PC-3 (cell line): ENCODE measurements around the gene CRYBG2.

Source experiments
- EZH2 ChIP-seq: fragments of 300-600 bp; sonication (generic); IDR thresholded peaks from one replicate; pipeline ENCODE4 v1.6.1; 2017; ENCODE audit warnings: antibody characterized with exemption, mild to moderate bottlenecking, low read length; ENCODE audit not compliant: unreplicated experiment
- EZH2phosphoT487 ChIP-seq: fragments of 300-600 bp; sonication (generic); IDR thresholded peaks from 2 replicates; pipeline ENCODE4 v1.6.1; 2018; ENCODE audit warnings: mild to moderate bottlenecking, antibody characterized with exemption, low read length, borderline replicate concordance
- TF ChIP-seq, protein P1 (sequence below): fragments of 300-600 bp; sonication (generic); conservative IDR thresholded peaks from 2 replicates; pipeline ENCODE4 v1.5.1; 2017; ENCODE audit warnings: antibody characterized with exemption, low read depth, mild to moderate bottlenecking, low read length

GRCh38 chr1:26395754-26396153 is 41.8 kb upstream of the CRYBG2 start:
- TF ChIP-seq, protein P1, sequence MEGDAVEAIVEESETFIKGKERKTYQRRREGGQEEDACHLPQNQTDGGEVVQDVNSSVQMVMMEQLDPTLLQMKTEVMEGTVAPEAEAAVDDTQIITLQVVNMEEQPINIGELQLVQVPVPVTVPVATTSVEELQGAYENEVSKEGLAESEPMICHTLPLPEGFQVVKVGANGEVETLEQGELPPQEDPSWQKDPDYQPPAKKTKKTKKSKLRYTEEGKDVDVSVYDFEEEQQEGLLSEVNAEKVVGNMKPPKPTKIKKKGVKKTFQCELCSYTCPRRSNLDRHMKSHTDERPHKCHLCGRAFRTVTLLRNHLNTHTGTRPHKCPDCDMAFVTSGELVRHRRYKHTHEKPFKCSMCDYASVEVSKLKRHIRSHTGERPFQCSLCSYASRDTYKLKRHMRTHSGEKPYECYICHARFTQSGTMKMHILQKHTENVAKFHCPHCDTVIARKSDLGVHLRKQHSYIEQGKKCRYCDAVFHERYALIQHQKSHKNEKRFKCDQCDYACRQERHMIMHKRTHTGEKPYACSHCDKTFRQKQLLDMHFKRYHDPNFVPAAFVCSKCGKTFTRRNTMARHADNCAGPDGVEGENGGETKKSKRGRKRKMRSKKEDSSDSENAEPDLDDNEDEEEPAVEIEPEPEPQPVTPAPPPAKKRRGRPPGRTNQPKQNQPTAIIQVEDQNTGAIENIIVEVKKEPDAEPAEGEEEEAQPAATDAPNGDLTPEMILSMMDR = 0 out of 2 replicates have a peak, but pooled peaks have one; percentile 23
- TF ChIP-seq EZH2 = no peak
- TF ChIP-seq EZH2phosphoT487 = no peak
